ENCODE results near the gene C10orf67.

C10orf67 gene

GRCh38 chr10:23157239-23157681 lies 187.3 kb downstream of the C10orf67 start:
- no peaks in the 10 kb centered on the region for H3K36me3 ChIP-seq (replicated peaks; ENCODE audit: low read depth, low read length)
- H3K4me3 ChIP-seq (ENCODE audit: low read length), result peak overlapping the region; percentile 77
- H3K9me3 ChIP-seq (ENCODE audit: insufficient read depth, low read length), result no peaks in the 10 kb centered on the region
- H3K27me3 ChIP-seq (ENCODE audit: low read depth, low read length), result no peaks in the 10 kb centered on the region
- no peaks in the 10 kb centered on the region for H4K20me1 ChIP-seq (ENCODE audit: insufficient read depth, low read length)
- TF ChIP-seq EZH2phosphoT487 (IDR thresholded peaks at IDR 0.05; ENCODE audit: low read depth) (no peak), CTCF (IDR thresholded peaks at IDR 0.05; ENCODE audit: low read depth, low read length) (no peak)
- H3K9ac ChIP-seq (ENCODE audit: low read length), result no peak overlapping the region
- H3K4me1 ChIP-seq (ENCODE audit: low read length), result peaks cover 13% of the 10 kb centered on the region; the same call in 1 of the 2 replicates
- H2AFZ ChIP-seq (ENCODE audit: low read depth, low read length), result peak overlapping the region; percentile 88; the same call in 1 of the 2 replicates
- H3K79me2 ChIP-seq (ENCODE audit: low read length), result no peaks in the 10 kb centered on the region
- H3K27ac ChIP-seq (ENCODE audit: low read length), result no peak overlapping the region
- peak overlapping the region; percentile 99 for H3K4me2 ChIP-seq (ENCODE audit: low read length)

GRCh38 chr10:23156447-23157150 lies 188.0 kb downstream of the C10orf67 start:
- Histone ChIP-seq H2AFZ (ENCODE audit: low read depth, low read length) (no peak overlapping the region), H3K79me2 (ENCODE audit: low read length) (no peaks in the 10 kb centered on the region), H3K9ac (ENCODE audit: low read length) (no peak overlapping the region), H3K4me1 (ENCODE audit: low read length) (peaks cover 13% of the 10 kb centered on the region; the same call in 1 of the 2 replicates), H3K27me3 (ENCODE audit: low read depth, low read length) (no peaks in the 10 kb centered on the region), H3K27ac (ENCODE audit: low read length) (no peak overlapping the region), H3K4me2 (ENCODE audit: low read length) (peak overlapping the region; percentile 99; the same call in 1 of the 2 replicates), H3K9me3 (ENCODE audit: insufficient read depth, low read length) (no peaks in the 10 kb centered on the region), H3K36me3 (replicated peaks; ENCODE audit: low read depth, low read length) (no peaks in the 10 kb centered on the region), H3K4me3 (ENCODE audit: low read length) (no peak overlapping the region), H4K20me1 (ENCODE audit: insufficient read depth, low read length) (no peaks in the 10 kb centered on the region)
- no peak for TF ChIP-seq EZH2phosphoT487 (IDR thresholded peaks at IDR 0.05; ENCODE audit: low read depth)
- no peak for TF ChIP-seq CTCF (IDR thresholded peaks at IDR 0.05; ENCODE audit: low read depth, low read length)

GRCh38 chr10:23155169-23155568 lies 189.4 kb downstream of the C10orf67 start:
- no peak overlapping the region for H3K4me3 ChIP-seq (ENCODE audit: low read length)
- H3K9me3 ChIP-seq (ENCODE audit: insufficient read depth, low read length), result no peaks in the 10 kb centered on the region
- no peak for TF ChIP-seq EZH2phosphoT487 (IDR thresholded peaks at IDR 0.05; ENCODE audit: low read depth)
- TF ChIP-seq CTCF (IDR thresholded peaks at IDR 0.05; ENCODE audit: low read depth, low read length), result no peak
- H3K27me3 ChIP-seq (ENCODE audit: low read depth, low read length), result no peaks in the 10 kb centered on the region
- no peak overlapping the region for H3K9ac ChIP-seq (ENCODE audit: low read length)
- no peaks in the 10 kb centered on the region for H3K36me3 ChIP-seq (replicated peaks; ENCODE audit: low read depth, low read length)
- H2AFZ ChIP-seq (ENCODE audit: low read depth, low read length), result no peak overlapping the region
- no peak overlapping the region for H3K27ac ChIP-seq (ENCODE audit: low read length)
- H3K4me1 ChIP-seq (ENCODE audit: low read length), result peaks cover 13% of the 10 kb centered on the region; the same call in 1 of the 2 replicates
- no peak overlapping the region for H3K4me2 ChIP-seq (ENCODE audit: low read length)
- no peaks in the 10 kb centered on the region for H4K20me1 ChIP-seq (ENCODE audit: insufficient read depth, low read length)
- no peaks in the 10 kb centered on the region for H3K79me2 ChIP-seq (ENCODE audit: low read length)
